ENCODE data around the gene PPARG.
"Not testable (repeated sequence)": the region's sequence is repeated elsewhere in the genome, so short reads cannot be mapped to it uniquely, and the experiment has no call there.

The PPARG gene

GRCh38 chr3:12288182-12289129, at the start of gene PPARG:
PPARG (plus strand) TSS chr3:12289070; CDS start chr3:12379712, 90,642 bp downstream.
- DNase-seq (ENCODE audit: low read depth in 2 of 2): no peak

GRCh38 chr3:12239301-12239700, 49.6 kb upstream of the PPARG start:
- no peak for DNase-seq (ENCODE audit: low read depth in 2 of 2)

GRCh38 chr3:12242772-12243171, 46.1 kb upstream of the PPARG start:
- no peak for DNase-seq (ENCODE audit: low read depth in 2 of 2)

- no peak for DNase-seq (ENCODE audit: low read depth in 2 of 2)
These were observed 42.2 kb upstream of the PPARG start for GRCh38 chr3:12246497-12247163.

GRCh38 chr3:12247411-12247810, 41.5 kb upstream of the PPARG start:
- DNase-seq (ENCODE audit: low read depth in 2 of 2): no peak

GRCh38 chr3:12249519-12249918, 39.4 kb upstream of the PPARG start:
- no peak for DNase-seq (ENCODE audit: low read depth in 2 of 2)

GRCh38 chr3:12252889-12253288, 36.0 kb upstream of the PPARG start:
- no peak for DNase-seq (ENCODE audit: low read depth in 2 of 2)

- DNase-seq (ENCODE audit: low read depth in 2 of 2): no peak
These were observed 35.1 kb upstream of the PPARG start for GRCh38 chr3:12253516-12254343.

- DNase-seq (ENCODE audit: low read depth in 2 of 2): no peak
These were observed 33.5 kb upstream of the PPARG start for GRCh38 chr3:12255393-12255792.

GRCh38 chr3:12258911-12259310, 30.0 kb upstream of the PPARG start:
- no peak for DNase-seq (ENCODE audit: low read depth in 2 of 2)

- not testable (repeated sequence) for DNase-seq (ENCODE audit: low read depth in 2 of 2)
These were observed 26.7 kb upstream of the PPARG start for GRCh38 chr3:12262173-12262572.

- no peak for DNase-seq (ENCODE audit: low read depth in 2 of 2)
These were observed 23.4 kb upstream of the PPARG start for GRCh38 chr3:12265508-12265907.

- DNase-seq (ENCODE audit: low read depth in 2 of 2): no peak
These were observed 22.8 kb upstream of the PPARG start for GRCh38 chr3:12266038-12266437.

- no peak for DNase-seq (ENCODE audit: low read depth in 2 of 2)
These were observed 21.4 kb upstream of the PPARG start for GRCh38 chr3:12267376-12268030.

- DNase-seq (ENCODE audit: low read depth in 2 of 2): no peak
These were observed 20.7 kb upstream of the PPARG start for GRCh38 chr3:12268049-12268735.

GRCh38 chr3:12270976-12271375, 17.9 kb upstream of the PPARG start:
- no peak for DNase-seq (ENCODE audit: low read depth in 2 of 2)

GRCh38 chr3:12273045-12273695, 15.7 kb upstream of the PPARG start:
- DNase-seq (ENCODE audit: low read depth in 2 of 2): no peak

- no peak for DNase-seq (ENCODE audit: low read depth in 2 of 2)
These were observed 12.8 kb upstream of the PPARG start for GRCh38 chr3:12275974-12276650.

GRCh38 chr3:12276827-12277226, 12.0 kb upstream of the PPARG start:
- DNase-seq (ENCODE audit: low read depth in 2 of 2): not testable (repeated sequence)

GRCh38 chr3:12278566-12278965, 10.3 kb upstream of the PPARG start:
- no peak for DNase-seq (ENCODE audit: low read depth in 2 of 2)
